AG10803 (cell line): ENCODE results near the gene ME3.

Experiments used
- DNase-seq: peaks from one replicate; pipeline ENCODE4 v3.0.0; 2010; ENCODE audit warnings: low read depth
- H3K4me3 ChIP-seq: 2 replicates; pipeline ENCODE4 v1.5.1; 2011; ENCODE audit warnings: mild to moderate bottlenecking, low read length, control low read depth
- CTCF ChIP-seq: conservative IDR thresholded peaks from 2 replicates; pipeline ENCODE4 v1.5.1; 2011; ENCODE audit warnings: mild to moderate bottlenecking, low read length, control low read depth, inconsistent platforms

The ME3 gene

GRCh38 chr11:86592047-86592591 lies 80.3 kb downstream of the ME3 start:
- peak; percentile 69 for DNase-seq
- no peak overlapping the region for H3K4me3 ChIP-seq
- TF ChIP-seq CTCF: no peak

GRCh38 chr11:86591631-86592030 lies 80.8 kb downstream of the ME3 start:
- no peak for DNase-seq
- no peak for TF ChIP-seq CTCF
- H3K4me3 ChIP-seq: no peak overlapping the region

- no peak for TF ChIP-seq CTCF
- no peak for DNase-seq
- no peak overlapping the region for H3K4me3 ChIP-seq
These were observed 82.4 kb downstream of the ME3 start for GRCh38 chr11:86589856-86590589.

- no peak for TF ChIP-seq CTCF
- DNase-seq: no peak
- H3K4me3 ChIP-seq: no peak overlapping the region
These were observed 83.2 kb downstream of the ME3 start for GRCh38 chr11:86589204-86589603.

- TF ChIP-seq CTCF: no peak
- DNase-seq: no peak
- no peak overlapping the region for H3K4me3 ChIP-seq
These were observed 83.8 kb downstream of the ME3 start for GRCh38 chr11:86588566-86589090.

- TF ChIP-seq CTCF: no peak
- H3K4me3 ChIP-seq: no peak overlapping the region
- no peak for DNase-seq
These were observed 84.9 kb downstream of the ME3 start for GRCh38 chr11:86587264-86588193.
